ENCODE measurements around the gene APEH. TPM values are rescaled to one million over a fixed set of nuclear protein-coding genes. Genes with fewer than 3 reads are reported as not detected.

The APEH gene
- total and polyA plus RNA-seq, 12 donors: 36.5 to 166 (median 124) TPM

DNA sequence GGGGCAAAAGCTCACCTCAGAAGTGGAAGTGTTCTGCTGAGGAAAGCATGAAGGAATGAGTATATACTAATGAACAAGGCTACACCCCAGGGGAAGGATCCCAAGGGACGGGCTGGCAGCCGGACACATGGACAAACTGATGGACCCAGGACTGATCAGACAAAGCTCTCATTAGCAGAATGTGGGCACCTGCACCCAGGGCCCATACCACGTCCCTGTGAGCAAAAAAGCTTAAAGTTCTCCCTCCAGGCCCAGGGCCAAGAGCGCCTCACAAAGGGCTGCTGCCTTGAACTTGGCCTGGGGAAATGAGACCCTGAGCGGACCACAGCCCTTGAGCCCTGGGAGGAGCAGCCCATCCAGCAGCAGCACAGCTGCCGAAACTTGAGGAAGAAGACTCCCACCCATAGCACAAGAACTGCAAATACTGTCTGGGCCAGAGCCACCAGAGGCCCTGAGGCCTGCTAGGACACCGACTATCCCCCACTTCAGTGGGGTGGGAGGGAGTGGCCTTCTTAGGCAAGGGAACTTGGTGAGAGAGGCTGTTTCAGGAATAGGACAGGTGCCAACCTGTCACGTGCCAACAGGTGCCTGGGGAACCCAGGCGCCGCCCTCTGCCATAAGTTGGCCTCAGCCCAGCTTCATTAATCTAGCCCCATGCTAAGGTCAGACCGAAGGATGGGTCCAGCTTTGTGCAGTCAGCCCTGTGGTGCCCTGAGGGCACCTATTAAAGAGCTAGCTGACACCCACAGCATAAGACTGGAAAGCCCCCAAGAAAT, 51.9 kb downstream of the APEH start:
- H3K27ac ChIP-seq: peak overlapping the region in 2 of 5 donors; percentile 97 to 99
- WGBS, 4 donors: 84 to 90% (median 89%) methylated on average over 7 to 11 of the region's 11 CpGs
- peak in 2 of 7 donors; percentile 27 to 48 for DNase-seq
- H3K4me3 ChIP-seq: no peak overlapping the region
- intact Hi-C loops (cut with DNase I): no loop called here
- peaks cover 14 to 17% of the 10 kb centered on the region in 2 donors for H3K4me1 ChIP-seq (replicated peaks in 1 of 2)
- peaks cover 0 to 69% of the 10 kb centered on the region in 2 donors for H3K36me3 ChIP-seq (replicated peaks in 1 of 2)
- TF ChIP-seq, protein P1, sequence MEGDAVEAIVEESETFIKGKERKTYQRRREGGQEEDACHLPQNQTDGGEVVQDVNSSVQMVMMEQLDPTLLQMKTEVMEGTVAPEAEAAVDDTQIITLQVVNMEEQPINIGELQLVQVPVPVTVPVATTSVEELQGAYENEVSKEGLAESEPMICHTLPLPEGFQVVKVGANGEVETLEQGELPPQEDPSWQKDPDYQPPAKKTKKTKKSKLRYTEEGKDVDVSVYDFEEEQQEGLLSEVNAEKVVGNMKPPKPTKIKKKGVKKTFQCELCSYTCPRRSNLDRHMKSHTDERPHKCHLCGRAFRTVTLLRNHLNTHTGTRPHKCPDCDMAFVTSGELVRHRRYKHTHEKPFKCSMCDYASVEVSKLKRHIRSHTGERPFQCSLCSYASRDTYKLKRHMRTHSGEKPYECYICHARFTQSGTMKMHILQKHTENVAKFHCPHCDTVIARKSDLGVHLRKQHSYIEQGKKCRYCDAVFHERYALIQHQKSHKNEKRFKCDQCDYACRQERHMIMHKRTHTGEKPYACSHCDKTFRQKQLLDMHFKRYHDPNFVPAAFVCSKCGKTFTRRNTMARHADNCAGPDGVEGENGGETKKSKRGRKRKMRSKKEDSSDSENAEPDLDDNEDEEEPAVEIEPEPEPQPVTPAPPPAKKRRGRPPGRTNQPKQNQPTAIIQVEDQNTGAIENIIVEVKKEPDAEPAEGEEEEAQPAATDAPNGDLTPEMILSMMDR (IDR thresholded peaks at IDR 0.05): no peak
- TF ChIP-seq POLR2A (IDR thresholded peaks at IDR 0.05): no peak
- no peaks in the 10 kb centered on the region for H3K9me3 ChIP-seq (replicated peaks in 1 of 3)
- no peaks in the 10 kb centered on the region for H3K27me3 ChIP-seq

DNA sequence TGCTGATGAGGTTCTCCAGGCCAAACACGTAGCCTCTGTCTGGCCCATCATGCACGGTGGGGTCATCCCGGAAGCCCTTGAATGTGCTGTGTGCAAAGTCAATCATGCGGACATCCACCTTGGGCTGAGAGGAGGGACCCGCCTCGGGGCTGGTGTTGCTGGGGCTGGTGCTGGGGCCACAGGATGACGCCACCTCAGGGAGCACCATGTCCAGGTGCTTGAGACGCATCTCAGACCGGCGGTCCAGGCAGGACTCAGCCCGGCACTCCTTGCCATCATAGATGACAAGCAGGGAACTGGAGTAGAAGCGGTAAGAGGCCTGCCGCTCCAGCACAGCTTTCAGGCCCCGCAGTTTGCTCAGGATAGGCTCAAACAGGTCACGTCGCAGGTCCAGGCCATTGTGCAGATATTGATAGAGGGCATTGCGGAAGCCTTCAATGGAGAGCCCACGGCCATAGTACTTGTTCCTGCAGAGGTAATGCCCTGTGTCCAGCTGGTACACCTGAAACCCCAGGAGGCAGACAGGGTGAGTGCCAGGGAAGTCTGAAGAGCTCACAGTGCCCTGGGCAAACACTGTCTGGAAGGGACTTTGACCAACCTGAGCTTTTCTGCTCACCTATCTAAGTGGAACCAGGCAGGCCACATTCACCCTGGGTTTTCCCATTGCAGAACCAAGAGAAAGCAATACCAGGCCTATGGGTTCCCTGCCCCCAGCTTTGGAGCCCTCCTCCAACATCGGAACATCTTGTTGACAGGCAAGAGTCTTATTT, 53.2 kb downstream of the APEH start:
- no peaks in the 10 kb centered on the region for H3K27me3 ChIP-seq
- H3K36me3 ChIP-seq (replicated peaks in 1 of 2): peaks cover 0 to 69% of the 10 kb centered on the region in 2 donors
- H3K4me1 ChIP-seq (replicated peaks in 1 of 2): peaks cover 14 to 17% of the 10 kb centered on the region in 2 donors
- no peaks in the 10 kb centered on the region for H3K9me3 ChIP-seq (replicated peaks in 1 of 3)
- 89 to 93% (median 91%) methylated on average over 12 to 19 of the region's 19 CpGs for WGBS, 4 donors
- H3K27ac ChIP-seq: no peak overlapping the region
- peak in 2 of 7 donors; percentile 27 to 54 for DNase-seq
- H3K4me3 ChIP-seq: no peak overlapping the region
- TF ChIP-seq POLR2A (IDR thresholded peaks at IDR 0.05): no peak
- TF ChIP-seq, protein P1 (IDR thresholded peaks at IDR 0.05): no peak
- intact Hi-C loops (cut with DNase I): no loop called here

DNA sequence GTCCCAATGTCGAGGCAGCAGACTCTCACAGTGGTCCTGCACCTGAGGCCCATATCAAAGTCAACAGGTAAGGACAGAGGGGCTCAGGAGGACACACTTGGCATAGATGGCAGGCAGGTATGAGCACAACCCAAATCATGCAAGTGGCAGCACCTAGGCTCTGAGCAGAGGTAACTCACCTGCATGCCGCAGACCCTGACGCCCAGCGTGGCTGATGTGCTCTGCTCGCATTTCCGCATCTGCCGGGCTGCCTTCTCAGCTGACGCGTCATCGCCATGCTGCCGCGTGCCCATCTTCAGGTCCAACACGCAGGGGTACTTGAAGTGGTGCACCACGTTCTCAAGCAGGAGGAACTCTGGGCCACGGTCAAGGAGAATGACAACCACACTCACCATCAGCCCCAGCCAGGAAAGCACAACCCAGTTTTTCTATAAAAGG, 53.8 kb downstream of the APEH start:
- H3K36me3 ChIP-seq (replicated peaks in 1 of 2): peaks cover 0 to 72% of the 10 kb centered on the region in 2 donors
- H3K27ac ChIP-seq: no peak overlapping the region
- peaks cover 9 to 11% of the 10 kb centered on the region in 2 donors for H3K4me1 ChIP-seq (replicated peaks in 1 of 2)
- H3K27me3 ChIP-seq: no peaks in the 10 kb centered on the region
- H3K9me3 ChIP-seq (replicated peaks in 1 of 3): no peaks in the 10 kb centered on the region
- TF ChIP-seq, protein P1 (IDR thresholded peaks at IDR 0.05): no peak
- TF ChIP-seq POLR2A (IDR thresholded peaks at IDR 0.05): no peak
- WGBS, 4 donors: 94 to 100% (median 96%) methylated on average over 4 to 15 of the region's 15 CpGs
- no peak overlapping the region for H3K4me3 ChIP-seq
- DNase-seq: peak in 2 of 7 donors; percentile 22 to 51
- intact Hi-C loops (cut with DNase I): no loop called here

DNA sequence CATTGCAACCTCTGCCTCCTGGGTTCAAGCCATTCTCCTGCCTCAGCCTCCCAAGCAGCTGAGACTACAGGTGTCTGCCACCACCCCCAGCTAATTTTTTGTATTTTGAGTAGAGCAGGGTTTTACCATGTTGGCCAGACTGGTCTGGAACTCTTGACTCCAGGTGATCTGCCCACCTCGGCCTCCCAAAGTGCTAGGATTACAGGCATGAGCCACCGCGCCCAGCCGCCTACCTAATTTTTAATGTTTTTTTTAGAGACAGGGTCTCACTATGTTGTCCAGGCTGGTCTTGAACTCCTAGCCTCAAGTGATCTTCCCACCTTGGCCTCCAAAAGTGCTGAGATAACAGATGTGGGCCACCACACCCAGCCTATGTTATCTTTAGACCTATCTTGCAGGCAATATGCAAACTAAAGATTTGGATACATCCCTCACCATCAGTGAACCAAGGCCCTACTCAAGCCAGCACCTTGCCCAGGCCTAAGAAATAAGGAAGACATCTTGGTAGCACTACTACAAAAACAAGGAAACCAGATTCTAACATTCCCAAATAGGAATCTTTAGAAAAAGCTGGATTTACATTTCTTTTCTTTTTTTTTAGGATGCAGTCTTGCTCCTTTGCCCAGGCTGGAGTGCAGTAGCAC, 55.9 kb downstream of the APEH start:
- TF ChIP-seq, protein P1 (IDR thresholded peaks at IDR 0.05): no peak
- TF ChIP-seq POLR2A (IDR thresholded peaks at IDR 0.05): no peak
- H3K36me3 ChIP-seq (replicated peaks in 1 of 2): peaks cover 0 to 75% of the 10 kb centered on the region in 2 donors

More for the DNA sequence above, 55.9 kb downstream of the APEH start:
- intact Hi-C loops (cut with DNase I): no loop called here
- H3K9me3 ChIP-seq (replicated peaks in 1 of 3): no peaks in the 10 kb centered on the region
- no peak overlapping the region for H3K4me3 ChIP-seq
- DNase-seq: peak in 2 of 7 donors; percentile 15 to 34
- no peaks in the 10 kb centered on the region for H3K4me1 ChIP-seq (replicated peaks in 1 of 2)
- 95 to 97% (median 97%) methylated on average over 4 of the region's 4 CpGs for WGBS, 4 donors
- H3K27ac ChIP-seq: no peak overlapping the region
- no peaks in the 10 kb centered on the region for H3K27me3 ChIP-seq

All from adrenal gland (tissue), 12 donors.